ENCODE measurements around the gene LDLRAP1.

The LDLRAP1 gene

DNA sequence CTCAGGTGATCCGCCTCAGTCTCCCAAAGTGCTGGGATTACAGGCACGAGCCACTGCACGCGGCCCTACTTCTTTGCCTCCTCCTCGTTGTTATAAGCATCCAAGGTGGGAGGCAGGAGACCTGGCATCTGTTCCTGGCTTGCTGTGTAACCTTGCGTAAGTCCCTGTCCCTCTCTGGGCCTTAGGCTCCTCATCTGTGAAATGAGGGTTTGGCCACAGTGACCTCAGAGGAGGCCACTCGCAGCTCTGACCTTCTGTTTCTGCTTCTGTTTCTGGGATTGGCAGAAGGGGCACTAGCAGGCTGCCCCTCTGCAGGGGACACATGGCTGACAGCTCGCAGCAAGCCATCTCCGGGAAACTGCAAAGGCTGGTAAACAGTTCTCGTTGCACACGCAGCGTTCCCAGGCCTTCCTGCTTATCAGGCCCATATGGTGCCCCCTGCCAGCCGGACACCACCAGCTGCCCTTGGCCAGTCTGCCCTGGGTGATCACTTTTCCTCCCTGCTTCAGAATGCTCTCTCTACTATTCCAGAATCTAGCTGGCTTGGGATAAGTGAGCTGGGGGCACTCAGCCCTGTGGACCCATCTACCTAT, 2.6 kb upstream of the LDLRAP1 start:
- DNase-seq (ENCODE audit: low read depth), result no peak
- H3K4me3 ChIP-seq (ENCODE audit: low read depth, low read length), result no peak overlapping the region

DNA sequence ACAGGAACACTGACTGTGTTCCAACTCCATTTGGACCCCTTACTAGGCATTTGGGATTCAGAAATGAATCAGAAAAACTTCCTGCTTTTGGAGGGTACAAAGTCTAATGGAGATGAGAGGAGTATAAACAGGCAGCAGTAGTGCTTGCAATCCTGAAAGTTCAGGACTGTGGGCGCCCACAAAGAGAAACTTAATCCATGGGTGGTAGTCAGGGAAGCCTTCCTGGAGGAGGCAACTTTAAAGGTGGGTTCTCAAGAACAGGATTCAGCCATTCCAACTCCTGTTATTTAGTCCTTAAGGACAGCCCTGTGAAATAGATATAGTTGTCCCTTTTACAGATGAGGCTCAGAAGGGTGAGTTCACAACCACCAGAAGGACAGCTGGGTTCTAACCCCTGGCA, 2.0 kb upstream of the LDLRAP1 start:
- H3K4me3 ChIP-seq (ENCODE audit: low read depth, low read length), result no peak overlapping the region
- no peak for DNase-seq (ENCODE audit: low read depth)

DNA sequence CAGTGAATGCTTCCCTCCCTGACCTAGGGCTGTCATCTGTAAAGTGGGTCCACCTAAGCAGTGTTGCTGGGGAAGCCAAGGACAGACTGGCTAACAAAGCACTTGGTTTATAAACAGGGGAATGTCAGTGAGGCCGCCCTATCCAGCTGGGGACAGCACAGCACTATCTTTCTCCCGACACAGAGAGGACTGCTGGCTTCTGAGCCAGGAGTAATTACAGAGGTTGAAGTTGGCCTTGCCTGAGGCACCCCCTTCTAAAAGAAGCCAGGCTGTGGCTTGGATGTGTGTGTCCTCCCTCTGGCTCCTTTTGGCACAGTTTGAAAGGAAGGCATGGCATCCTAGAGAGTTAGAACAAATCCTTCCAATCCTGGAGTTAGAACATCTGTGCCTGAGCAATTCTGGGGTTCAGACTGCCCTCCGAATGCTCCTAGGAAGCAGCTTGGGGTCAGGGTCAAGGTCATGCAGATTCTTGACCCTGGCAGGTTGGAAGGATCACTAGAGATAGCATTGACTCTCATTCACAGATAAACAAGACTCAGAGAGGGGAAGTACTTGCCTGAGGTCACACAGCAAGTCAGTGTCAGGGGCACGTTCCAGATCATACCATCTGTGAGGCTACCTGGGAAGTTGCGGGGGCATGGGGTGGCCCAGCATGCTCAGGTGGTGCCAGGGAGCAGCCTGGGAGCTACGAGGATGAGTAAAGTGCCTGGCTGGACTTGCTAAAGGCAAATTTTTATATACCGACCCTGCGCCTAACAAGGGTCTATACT, 1.3 kb upstream of the LDLRAP1 start:
- no peak for DNase-seq (ENCODE audit: low read depth)
- H3K4me3 ChIP-seq (ENCODE audit: low read depth, low read length), result no peak overlapping the region

DNA sequence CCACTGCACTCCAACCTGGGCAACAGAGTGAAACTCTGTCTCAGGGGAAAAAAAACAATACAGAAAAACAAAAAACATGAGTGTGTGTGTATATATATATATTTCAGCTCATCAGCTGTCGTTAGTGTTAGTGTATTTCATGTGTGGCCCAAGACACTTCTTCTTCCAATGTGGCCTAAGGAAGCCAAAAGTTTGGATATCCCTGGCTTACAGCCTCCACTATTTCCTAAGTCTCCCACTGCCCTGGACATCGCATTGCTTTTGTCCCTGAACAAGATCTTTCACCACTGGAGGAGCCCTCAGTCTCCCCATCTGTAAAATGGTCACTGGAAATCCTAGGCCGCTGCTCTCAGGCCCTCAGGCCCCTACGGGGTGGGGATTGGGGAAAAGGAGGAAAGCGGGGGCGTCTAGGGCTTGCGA, 391 bp upstream of the LDLRAP1 start:
- no peak for DNase-seq (ENCODE audit: low read depth)
- peak overlapping the region; percentile 60 for H3K4me3 ChIP-seq (ENCODE audit: low read depth, low read length)

DNA sequence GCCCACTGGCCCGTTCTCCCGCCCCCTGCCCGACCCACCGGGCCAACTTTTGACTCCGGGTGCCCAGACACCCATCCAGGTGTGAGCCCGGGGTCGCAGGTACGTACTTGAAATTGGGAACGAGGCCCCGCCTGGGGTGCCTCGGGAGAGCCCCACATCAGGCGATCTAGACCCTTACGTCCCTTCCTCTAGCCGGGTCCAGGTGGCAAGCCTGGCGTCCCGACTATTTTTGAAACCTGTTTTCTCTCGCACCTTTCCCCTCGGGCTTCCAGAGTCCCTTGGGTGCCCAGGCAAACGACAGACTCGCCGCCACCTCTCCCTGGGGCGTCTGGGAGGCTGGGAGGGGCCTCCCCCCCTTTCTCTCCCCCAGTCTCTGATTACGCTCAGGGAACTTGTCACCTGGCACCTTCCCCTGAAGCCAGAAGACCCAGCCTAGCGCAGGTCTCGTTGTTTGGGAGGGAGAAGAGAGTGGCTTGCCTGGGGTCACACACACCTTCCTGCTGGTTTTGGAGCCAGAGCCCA, 898 bp downstream of the LDLRAP1 start:
- H3K4me3 ChIP-seq (ENCODE audit: low read depth, low read length), result peak overlapping the region; percentile 60
- no peak for DNase-seq (ENCODE audit: low read depth)

DNA sequence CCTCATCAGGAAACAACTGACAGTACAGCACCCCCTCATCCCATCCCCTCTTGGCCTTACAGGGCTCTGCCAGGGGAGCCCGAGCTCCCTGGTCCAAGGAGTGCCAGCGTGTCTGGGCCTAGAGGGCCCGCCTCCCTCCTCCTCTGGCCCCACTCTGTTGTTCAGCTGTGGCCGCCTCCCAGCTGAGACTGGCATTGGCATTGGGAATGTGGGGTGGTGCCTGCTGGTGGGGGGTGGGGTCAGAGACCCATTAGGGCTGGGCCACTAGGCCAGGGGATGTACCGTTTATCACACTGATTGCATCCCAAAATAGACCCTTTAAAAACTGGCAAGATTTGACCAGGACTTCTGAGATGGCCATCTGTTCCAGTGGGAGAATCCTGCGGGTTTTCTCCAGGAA, 1.4 kb downstream of the LDLRAP1 start:
- no peak overlapping the region for H3K4me3 ChIP-seq (ENCODE audit: low read depth, low read length)

DNA sequence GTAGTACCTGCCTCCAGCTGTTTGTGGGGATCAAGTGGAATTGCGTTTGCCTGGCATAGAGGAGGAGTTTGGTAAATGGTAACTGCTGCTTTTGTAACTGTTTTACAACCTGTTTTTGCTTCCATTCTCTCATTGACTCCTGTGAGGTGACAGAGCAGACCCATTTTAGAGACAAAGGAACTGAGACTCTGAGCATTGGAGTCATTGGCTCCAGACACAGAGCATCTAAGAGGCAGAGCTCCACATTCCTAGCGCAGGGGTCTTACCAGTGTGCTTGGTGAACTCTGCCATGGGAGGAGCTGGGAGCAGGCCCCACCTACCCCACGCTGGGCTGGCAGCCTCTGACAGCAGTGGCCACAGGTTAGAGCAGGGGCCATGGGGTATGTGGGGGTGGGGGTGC, 2.4 kb downstream of the LDLRAP1 start:
- no peak for DNase-seq (ENCODE audit: low read depth)
- no peak overlapping the region for H3K4me3 ChIP-seq (ENCODE audit: low read depth, low read length)

More for the DNA sequence above, 1.4 kb downstream of the LDLRAP1 start:
- DNase-seq (ENCODE audit: low read depth), result no peak

DNA sequence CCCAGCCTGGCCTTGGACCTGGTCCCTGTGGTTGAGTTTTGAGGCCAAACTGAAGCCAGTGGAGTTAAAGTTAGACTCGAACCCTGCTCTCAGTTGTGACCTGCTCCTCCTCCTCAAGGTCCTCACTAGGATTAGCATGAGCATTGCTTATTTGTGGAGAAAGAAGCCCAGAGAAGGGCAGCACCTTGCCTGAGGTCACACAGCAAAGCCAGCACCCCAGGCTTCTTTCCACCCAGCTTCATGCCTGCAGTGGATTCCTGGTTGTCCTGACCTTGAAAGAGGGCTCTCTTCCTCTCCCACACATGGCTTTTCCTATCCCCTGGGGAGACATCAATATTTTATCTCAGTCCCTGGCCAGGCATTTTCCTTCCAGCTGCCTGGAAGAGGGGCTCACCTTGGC, 2.8 kb downstream of the LDLRAP1 start:
- DNase-seq (ENCODE audit: low read depth), result no peak

DNA sequence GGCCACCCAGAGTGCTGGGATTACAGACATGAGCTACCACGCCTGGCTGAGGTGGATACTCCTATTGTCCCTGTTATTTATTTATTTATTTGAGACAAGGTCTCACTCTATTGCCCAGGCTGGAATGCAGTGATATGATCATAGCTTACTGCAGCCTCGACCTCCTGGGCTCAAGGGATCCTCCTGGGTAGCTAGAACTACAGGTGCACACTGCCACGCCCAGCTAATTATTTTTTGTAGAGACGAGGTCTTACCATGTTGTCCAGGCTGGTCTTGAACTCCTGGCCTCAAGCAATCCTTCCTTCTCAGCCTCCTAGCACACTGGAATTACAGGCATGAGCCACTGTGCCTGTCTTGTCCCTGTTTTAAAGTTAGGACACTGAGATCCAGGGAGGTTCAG, 5.2 kb downstream of the LDLRAP1 start:
- H3K4me3 ChIP-seq (ENCODE audit: low read depth, low read length), result no peak overlapping the region
- no peak for DNase-seq (ENCODE audit: low read depth)

More for the DNA sequence above, 2.8 kb downstream of the LDLRAP1 start:
- H3K4me3 ChIP-seq (ENCODE audit: low read depth, low read length), result no peak overlapping the region

DNA sequence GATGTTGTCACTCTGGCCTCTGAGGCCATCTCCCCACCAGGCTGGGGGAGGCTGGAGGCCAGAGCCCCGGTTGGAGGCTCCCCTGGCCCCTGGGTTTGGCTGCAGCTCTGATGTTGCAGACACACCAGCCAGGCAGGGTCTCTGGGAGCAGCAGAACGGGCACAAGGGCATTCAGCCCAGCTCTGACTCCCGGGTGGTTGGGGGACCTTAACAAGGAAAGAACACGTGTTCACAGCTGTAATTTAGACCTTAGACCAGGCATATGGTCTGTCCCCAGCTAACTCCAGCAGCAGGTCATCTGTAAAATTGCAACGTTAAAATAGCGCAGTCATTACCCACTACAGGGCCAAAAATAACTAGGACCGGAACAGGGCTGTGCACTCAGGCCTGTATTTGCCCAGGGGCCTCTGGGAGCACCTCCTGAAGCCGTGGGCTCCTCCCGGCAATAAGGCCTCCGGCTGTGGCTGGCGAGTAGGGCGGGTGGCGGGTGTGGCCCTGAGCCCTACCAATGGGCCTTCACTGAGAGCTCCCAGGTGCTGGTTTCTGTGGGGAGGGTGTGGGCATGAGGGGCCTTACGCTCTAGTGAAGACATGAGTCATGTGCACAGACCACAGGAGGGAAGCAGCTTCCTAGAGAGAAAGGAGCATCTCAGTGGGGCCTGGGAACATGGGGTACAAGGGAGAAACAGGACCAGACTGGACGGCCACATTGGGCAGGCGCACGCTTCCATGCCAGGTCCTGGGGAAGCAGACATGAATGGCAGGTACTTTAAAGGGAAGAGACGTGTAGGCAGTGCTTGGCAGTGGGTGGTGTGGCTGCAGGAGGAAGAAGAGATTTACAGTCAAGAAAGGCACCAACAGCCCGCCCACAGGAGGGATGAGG, 6.1 kb downstream of the LDLRAP1 start:
- no peak for DNase-seq (ENCODE audit: low read depth)
- H3K4me3 ChIP-seq (ENCODE audit: low read depth, low read length), result no peak overlapping the region

DNA sequence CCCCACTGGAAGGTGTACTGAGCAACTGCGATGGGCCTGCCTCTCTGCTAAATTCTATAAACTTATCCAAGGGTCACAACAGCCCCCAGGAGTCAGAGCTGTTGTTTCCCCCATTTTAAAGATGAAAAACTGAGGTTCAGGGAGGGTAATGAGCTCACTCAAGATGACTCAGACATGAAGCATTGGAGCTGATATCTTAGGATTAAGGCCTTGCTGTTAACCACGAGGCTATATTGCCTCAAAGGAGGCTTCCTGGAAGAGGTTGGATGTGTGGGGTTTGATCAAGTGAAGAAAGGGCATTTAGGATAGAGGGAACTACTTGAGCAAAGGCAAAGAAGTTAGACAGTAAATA, 6.7 kb downstream of the LDLRAP1 start:
- H3K4me3 ChIP-seq (ENCODE audit: low read depth, low read length), result no peak overlapping the region
- no peak for DNase-seq (ENCODE audit: low read depth)

DNA sequence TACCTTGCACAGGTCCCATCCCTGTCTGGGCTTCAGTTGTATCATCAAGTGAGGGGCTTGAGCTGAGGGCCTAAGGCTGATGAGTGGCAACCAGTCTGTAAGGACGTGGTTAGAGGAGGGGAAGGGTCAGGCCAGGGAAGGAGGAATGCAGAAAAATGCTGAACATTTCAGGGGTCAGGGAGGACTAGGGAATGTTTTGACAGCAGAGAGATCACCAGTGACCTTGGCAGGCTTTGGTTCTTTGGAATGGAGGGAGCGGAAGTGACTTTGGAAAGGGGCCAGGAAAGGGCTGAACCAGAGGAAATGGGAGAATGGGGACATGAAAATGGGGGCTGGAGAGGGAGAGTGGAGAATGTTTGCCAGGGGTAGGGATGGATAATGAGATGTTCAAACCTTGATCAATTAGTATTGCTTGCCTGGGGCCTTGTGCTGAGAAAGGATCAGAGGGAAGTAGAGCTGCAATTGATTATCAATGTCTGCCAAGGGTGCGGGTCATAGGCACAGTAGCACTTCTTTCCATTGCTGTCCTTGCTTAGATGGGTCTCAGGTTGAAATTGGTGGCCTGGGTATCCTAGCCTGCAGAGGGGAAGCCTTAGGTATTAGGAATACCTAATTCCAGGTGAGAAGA, 7.4 kb downstream of the LDLRAP1 start:
- DNase-seq (ENCODE audit: low read depth), result no peak
- H3K4me3 ChIP-seq (ENCODE audit: low read depth, low read length), result no peak overlapping the region

DNA sequence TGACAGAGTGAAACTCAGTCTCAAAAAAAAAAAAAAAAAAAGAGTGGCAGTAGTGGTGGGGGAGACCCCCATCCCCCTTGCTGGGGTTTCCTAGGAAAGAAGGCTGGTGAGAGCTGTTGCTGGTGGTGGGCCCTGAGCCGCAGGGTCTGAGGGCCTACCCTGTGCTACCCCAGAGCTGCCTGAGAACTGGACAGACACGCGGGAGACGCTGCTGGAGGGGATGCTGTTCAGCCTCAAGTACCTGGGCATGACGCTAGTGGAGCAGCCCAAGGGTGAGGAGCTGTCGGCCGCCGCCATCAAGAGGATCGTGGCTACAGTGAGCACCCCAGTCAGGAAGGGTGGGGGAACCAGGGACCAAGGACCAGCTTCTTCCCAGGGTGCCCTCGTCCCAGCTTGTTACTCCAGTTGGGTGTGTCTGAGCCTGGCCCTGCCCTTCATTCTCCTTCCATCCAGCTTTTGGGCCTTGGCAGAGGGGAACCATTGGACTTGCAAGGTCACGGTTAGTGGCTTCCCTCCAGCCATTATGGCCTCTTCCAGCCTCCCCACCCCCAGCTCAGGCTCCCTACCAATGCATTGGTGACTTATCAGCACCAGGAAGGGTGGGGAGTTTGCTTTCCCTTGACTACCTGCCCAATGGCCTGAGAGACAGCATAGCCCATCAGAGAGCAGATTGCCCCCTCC, 10.5 kb downstream of the LDLRAP1 start:
- no peak for DNase-seq (ENCODE audit: low read depth)
- H3K4me3 ChIP-seq (ENCODE audit: low read depth, low read length), result no peak overlapping the region

DNA sequence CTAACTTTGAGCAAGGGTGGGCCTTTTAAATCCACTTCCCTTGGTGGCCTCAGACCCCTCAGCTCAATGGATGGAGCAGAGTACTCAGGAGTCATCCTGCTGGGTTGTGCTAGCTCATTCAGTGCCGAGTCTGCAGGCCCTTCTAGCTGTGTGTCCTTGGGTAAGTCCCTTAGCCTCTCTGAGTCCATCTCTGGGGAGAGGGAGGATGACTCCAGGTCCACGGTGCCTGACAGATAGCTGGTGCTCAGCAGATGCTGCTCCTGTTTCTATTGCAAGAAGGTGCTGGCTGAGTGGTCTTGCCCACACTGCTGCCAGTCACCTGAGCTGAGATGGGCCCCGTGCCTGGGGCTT, 11.0 kb downstream of the LDLRAP1 start:
- no peak overlapping the region for H3K4me3 ChIP-seq (ENCODE audit: low read depth, low read length)
- DNase-seq (ENCODE audit: low read depth), result no peak

DNA sequence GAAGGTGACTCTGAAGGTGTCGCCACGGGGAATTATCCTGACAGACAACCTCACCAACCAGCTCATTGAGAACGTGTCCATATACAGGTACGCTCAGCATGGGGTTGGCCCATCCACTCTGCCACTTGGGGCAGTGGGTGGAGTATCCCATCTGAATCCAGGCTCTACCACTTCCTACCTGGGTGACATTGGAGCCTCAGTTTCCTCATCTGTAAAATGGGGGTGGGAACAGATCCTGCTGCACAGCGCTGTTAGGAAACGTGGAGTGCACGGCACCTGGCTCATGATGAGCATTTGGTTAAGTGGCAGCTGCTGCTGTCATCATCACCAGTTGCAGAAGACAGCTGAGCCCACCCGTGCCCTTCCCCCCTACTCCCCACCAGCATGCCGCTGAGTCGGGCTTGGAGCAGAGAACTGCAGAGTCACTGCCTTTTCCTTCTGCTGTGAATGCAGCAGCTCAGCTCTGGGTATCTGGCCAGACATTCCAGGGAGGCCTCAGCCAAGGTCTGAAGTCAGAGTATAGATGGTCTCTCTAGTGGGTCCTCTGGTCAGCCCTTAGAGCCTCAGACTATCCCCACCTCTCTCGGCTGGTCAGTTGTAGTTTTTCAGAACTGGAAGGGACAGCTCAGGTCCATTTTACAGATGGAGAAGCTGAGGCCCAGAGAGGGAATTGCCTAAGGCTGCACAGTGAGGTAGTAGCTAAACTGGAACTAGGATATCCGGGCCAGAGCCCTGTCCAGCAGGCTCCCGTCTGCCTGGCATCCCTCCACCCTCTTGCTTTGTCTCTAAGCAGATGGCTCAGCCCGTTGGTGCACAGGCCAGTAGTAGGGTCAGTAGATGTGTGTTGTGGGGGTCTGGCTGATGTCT, 11.7 kb downstream of the LDLRAP1 start:
- no peak for DNase-seq (ENCODE audit: low read depth)
- H3K4me3 ChIP-seq (ENCODE audit: low read depth, low read length), result no peak overlapping the region

DNA sequence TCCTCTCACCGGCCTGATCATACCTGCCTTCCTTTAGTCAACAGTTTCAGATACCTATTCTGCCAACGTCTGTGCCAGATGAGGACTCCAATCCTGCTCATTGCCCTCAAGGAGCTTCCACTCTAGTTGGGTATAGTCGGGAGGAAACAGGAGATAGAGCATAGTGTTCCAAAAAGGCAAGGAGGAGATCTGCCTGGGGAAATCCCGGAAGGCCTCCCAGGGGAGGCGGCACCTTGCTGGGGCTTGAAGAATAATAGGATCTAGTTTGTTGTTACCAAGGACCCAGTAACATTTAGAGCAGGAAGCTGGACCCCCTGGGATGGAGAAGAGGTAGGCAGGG, 12.3 kb downstream of the LDLRAP1 start:
- no peak for DNase-seq (ENCODE audit: low read depth)
- H3K4me3 ChIP-seq (ENCODE audit: low read depth, low read length), result no peak overlapping the region

DNA sequence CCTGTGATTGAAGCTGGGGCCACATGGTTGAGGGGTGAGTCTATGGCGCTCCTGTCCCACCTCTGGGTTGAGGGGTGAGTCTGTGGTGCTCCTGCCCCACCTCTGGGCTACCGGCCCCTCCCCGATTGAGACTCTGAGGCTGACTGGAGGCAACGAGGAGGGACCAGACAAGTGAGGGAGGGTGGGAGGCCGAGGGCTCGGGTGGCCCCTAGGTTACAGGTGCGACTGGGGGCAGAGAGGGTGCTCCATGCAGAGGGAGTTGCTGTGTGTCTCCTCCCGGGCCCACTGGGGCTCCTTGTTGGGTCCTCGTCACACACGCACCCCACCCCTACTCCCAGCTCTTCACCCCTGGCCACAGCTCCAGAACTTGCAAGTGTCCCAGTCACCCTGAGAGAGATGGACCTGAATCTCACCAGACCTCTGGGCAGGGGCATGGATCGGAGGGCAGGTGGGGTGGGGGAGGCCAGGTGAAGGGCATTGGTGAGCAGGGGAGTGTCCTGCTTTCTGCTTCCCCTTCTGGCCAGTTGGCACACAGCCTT, 12.8 kb downstream of the LDLRAP1 start:
- H3K4me3 ChIP-seq (ENCODE audit: low read depth, low read length), result no peak overlapping the region
- DNase-seq (ENCODE audit: low read depth), result no peak

DNA sequence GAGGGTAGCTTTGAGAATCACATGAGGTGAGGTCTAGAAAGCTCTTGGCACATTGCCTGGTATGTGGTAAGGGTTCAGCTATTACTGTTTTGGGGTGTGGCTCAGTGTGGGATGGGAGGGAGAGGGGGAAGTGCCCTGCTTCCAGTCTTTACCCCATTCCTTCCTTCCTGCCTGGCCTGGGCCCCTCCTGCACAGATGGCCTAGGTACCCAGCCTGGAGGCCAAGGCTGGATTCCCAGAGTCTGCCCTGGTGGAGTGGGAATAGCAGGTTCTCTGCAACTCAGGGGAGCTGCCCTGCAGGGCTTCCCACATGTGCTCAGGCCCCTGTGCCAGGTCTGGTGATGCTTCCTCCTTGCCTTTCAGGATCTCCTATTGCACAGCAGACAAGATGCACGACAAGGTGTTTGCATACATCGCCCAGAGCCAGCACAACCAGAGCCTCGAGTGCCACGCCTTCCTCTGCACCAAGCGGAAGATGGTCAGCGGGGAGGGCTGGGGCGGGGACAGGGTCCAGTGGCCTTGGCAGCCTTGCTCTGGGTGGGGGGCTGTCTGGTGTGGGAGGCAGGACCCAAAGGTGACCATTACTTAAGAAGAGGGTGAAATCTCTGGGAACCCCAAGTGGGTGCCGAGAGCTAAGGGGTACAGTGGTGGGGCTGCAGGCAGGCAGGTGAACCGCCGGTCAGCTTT, 13.5 kb downstream of the LDLRAP1 start:
- no peak overlapping the region for H3K4me3 ChIP-seq (ENCODE audit: low read depth, low read length)
- DNase-seq (ENCODE audit: low read depth), result no peak

Data from skeletal muscle cell (primary cell).